Astrocyte (in vitro differentiated cells and primary cell): ENCODE measurements around the gene CEACAM19. TPM values are rescaled to one million over a fixed set of nuclear protein-coding genes. Genes with fewer than 3 reads are reported as not detected.

ENCODE experiments used
- DNase-seq: peaks from one replicate; pipeline ENCODE4 v3.0.0-alpha.2; 2010; ENCODE audit warnings: low read depth
- FAIRE-seq: peaks from 2 replicates; lab custom pipeline; 2011; peaks lifted over from hg19 to GRCh38; lab: Jason Lieb, UNC
- H2AFZ ChIP-seq: 2 replicates; pipeline ENCODE4 v1.6.0; 2012; ENCODE audit warnings: low read depth, low read length, inconsistent platforms
- H3K27ac ChIP-seq: 2 replicates; pipeline ENCODE4 v1.5.1; 2011; ENCODE audit warnings: low read depth, low read length, inconsistent platforms
- H3K27me3 ChIP-seq: 2 replicates; pipeline ENCODE4 v1.6.0; 2011; ENCODE audit warnings: low read length, inconsistent platforms; ENCODE audit not compliant: insufficient read depth
- H3K36me3 ChIP-seq: 2 replicates; pipeline ENCODE4 v1.5.1; 2011; ENCODE audit warnings: low read length, inconsistent platforms; ENCODE audit not compliant: insufficient read depth
- H3K4me1 ChIP-seq: 2 replicates; pipeline ENCODE4 v1.5.1; 2011; ENCODE audit warnings: low read length, inconsistent platforms; ENCODE audit not compliant: insufficient read depth
- H3K4me2 ChIP-seq: 2 replicates; pipeline ENCODE4 v1.6.0; 2012; ENCODE audit warnings: low read length, inconsistent platforms
- H3K4me3 ChIP-seq: 2 replicates; pipeline ENCODE4 v1.5.1; 2011; ENCODE audit warnings: low read depth, mild to moderate bottlenecking, low read length, inconsistent platforms; ENCODE audit not compliant: insufficient read depth
- H3K79me2 ChIP-seq: 2 replicates; pipeline ENCODE4 v1.6.0; 2012; ENCODE audit warnings: mild to moderate bottlenecking, low read length, inconsistent platforms; ENCODE audit not compliant: insufficient read depth
- H3K9ac ChIP-seq: 2 replicates; pipeline ENCODE4 v1.6.0; 2012; ENCODE audit warnings: mild to moderate bottlenecking, low read length, inconsistent platforms
- H3K9me3 ChIP-seq: 2 replicates; pipeline ENCODE4 v1.5.1; 2012; ENCODE audit warnings: low read depth, mild to moderate bottlenecking, low read length, inconsistent platforms; ENCODE audit not compliant: insufficient read depth
- H4K20me1 ChIP-seq: 2 replicates; pipeline ENCODE4 v1.6.0; 2012; ENCODE audit warnings: low read length, inconsistent platforms; ENCODE audit not compliant: insufficient read depth
- H3K27ac Mint-ChIP-seq: one replicate; pipeline ENCODE4 v1.8.0; 2021; ENCODE audit warnings: mild to moderate bottlenecking, mixed read lengths; ENCODE audit not compliant: unreplicated experiment
- H3K27me3 Mint-ChIP-seq: one replicate; pipeline ENCODE4 v1.8.0; 2021; ENCODE audit warnings: low read depth, mixed read lengths; ENCODE audit not compliant: unreplicated experiment
- H3K36me3 Mint-ChIP-seq: one replicate; pipeline ENCODE4 v1.8.0; 2021; ENCODE audit warnings: low read depth, mixed read lengths; ENCODE audit not compliant: unreplicated experiment
- H3K4me1 Mint-ChIP-seq: one replicate; pipeline ENCODE4 v1.8.0; 2021; ENCODE audit warnings: low read depth, mixed read lengths; ENCODE audit not compliant: unreplicated experiment
- H3K4me3 Mint-ChIP-seq: one replicate; pipeline ENCODE4 v1.8.0; 2021; ENCODE audit warnings: mild to moderate bottlenecking, moderate library complexity, mixed read lengths; ENCODE audit not compliant: unreplicated experiment
- H3K9me3 Mint-ChIP-seq: one replicate; pipeline ENCODE4 v1.8.0; 2021; ENCODE audit warnings: mild to moderate bottlenecking, mixed read lengths; ENCODE audit not compliant: unreplicated experiment
- CTCF ChIP-seq: IDR thresholded peaks from 2 replicates; pipeline ENCODE4 v1.5.1; 2011; ENCODE audit warnings: low read depth, mild to moderate bottlenecking, inconsistent platforms, low read length, moderate library complexity; ENCODE audit not compliant: insufficient read depth
- EZH2 ChIP-seq: IDR thresholded peaks from 2 replicates; pipeline ENCODE4 v1.6.1; 2012; ENCODE audit warnings: mild to moderate bottlenecking, low read length, inconsistent platforms; ENCODE audit not compliant: insufficient read depth
- total RNA-seq: library from RNA; stranded (reverse); gene quantifications from 2 replicates; pipeline ENCODE4 v1.2.1, GENCODE V29; 2021

CEACAM19 gene
- total RNA-seq, 1 donor from 2014 or later, result 8.0 TPM

GRCh38 chr19:44702551-44703176 is 31.4 kb downstream of the CEACAM19 start:
- no peak overlapping the region for H2AFZ ChIP-seq
- no peak overlapping the region for H3K4me3 ChIP-seq
- H3K9me3 Mint-ChIP-seq, result no peaks in the 10 kb centered on the region
- no peaks in the 10 kb centered on the region for H3K36me3 Mint-ChIP-seq
- no peak overlapping the region for H3K27ac Mint-ChIP-seq
- no peak overlapping the region for H3K4me2 ChIP-seq
- H3K9ac ChIP-seq, result no peak overlapping the region
- H3K27me3 ChIP-seq, result no peaks in the 10 kb centered on the region
- no peak overlapping the region for H3K4me3 Mint-ChIP-seq
- H3K36me3 ChIP-seq, result no peaks in the 10 kb centered on the region
- no peaks in the 10 kb centered on the region for H3K9me3 ChIP-seq
- H3K4me1 ChIP-seq, result no peaks in the 10 kb centered on the region
- FAIRE-seq (no peak), DNase-seq (no peak)
- H3K27ac ChIP-seq, result no peak overlapping the region
- no peak for TF ChIP-seq EZH2
- no peak for TF ChIP-seq CTCF
- peaks cover 18% of the 10 kb centered on the region for H3K27me3 Mint-ChIP-seq
- no peaks in the 10 kb centered on the region for H3K79me2 ChIP-seq
- H3K4me1 Mint-ChIP-seq, result no peaks in the 10 kb centered on the region
- H4K20me1 ChIP-seq, result no peaks in the 10 kb centered on the region

- Histone ChIP-seq H3K9me3 (no peaks in the 10 kb centered on the region), H3K27ac (no peak overlapping the region), H3K4me2 (no peak overlapping the region), H3K9ac (no peak overlapping the region), H3K36me3 (no peaks in the 10 kb centered on the region), H4K20me1 (no peaks in the 10 kb centered on the region), H3K4me3 (no peak overlapping the region), H3K27me3 (no peaks in the 10 kb centered on the region), H3K79me2 (no peaks in the 10 kb centered on the region), H2AFZ (no peak overlapping the region), H3K4me1 (no peaks in the 10 kb centered on the region)
- no peak overlapping the region for H3K27ac Mint-ChIP-seq
- no peak overlapping the region for H3K4me3 Mint-ChIP-seq
- no peak for DNase-seq
- TF ChIP-seq EZH2 (no peak), CTCF (no peak)
- no peaks in the 10 kb centered on the region for H3K36me3 Mint-ChIP-seq
- H3K4me1 Mint-ChIP-seq, result no peaks in the 10 kb centered on the region
- H3K9me3 Mint-ChIP-seq, result no peaks in the 10 kb centered on the region
- H3K27me3 Mint-ChIP-seq, result peaks cover 11% of the 10 kb centered on the region
- no peak for FAIRE-seq
Observed at GRCh38 chr19:44703336-44704078, 32.2 kb downstream of the CEACAM19 start.

GRCh38 chr19:44704982-44705381 is 33.7 kb downstream of the CEACAM19 start:
- H3K27me3 ChIP-seq, result no peaks in the 10 kb centered on the region
- FAIRE-seq, result no peak
- no peaks in the 10 kb centered on the region for H3K79me2 ChIP-seq
- TF ChIP-seq EZH2 (no peak), CTCF (no peak)
- Mint-ChIP-seq H3K4me3 (no peak overlapping the region), H3K4me1 (no peaks in the 10 kb centered on the region), H3K36me3 (no peaks in the 10 kb centered on the region), H3K27me3 (peaks cover 9% of the 10 kb centered on the region), H3K27ac (no peak overlapping the region), H3K9me3 (no peaks in the 10 kb centered on the region)
- no peak overlapping the region for H3K9ac ChIP-seq
- no peaks in the 10 kb centered on the region for H3K36me3 ChIP-seq
- no peaks in the 10 kb centered on the region for H3K9me3 ChIP-seq
- H3K4me2 ChIP-seq, result no peak overlapping the region
- no peaks in the 10 kb centered on the region for H3K4me1 ChIP-seq
- no peak for DNase-seq
- no peak overlapping the region for H3K4me3 ChIP-seq
- H4K20me1 ChIP-seq, result no peaks in the 10 kb centered on the region
- no peak overlapping the region for H3K27ac ChIP-seq
- no peak overlapping the region for H2AFZ ChIP-seq
